MM.1S (cell line): ENCODE measurements around the gene CILP2.

ENCODE experiments used
- DNase-seq: peaks from one replicate; pipeline ENCODE4 v3.0.0-alpha.2; 2015
- H2AFZ ChIP-seq: fragments of 300-600 bp; sonication (generic); 2 replicates; pipeline ENCODE4 v1.6.0; 2016; ENCODE audit warnings: antibody characterized with exemption, low read length
- H3F3A ChIP-seq: fragments of 300-600 bp; sonication (generic); 2 replicates; pipeline ENCODE4 v1.6.1; 2016; ENCODE audit warnings: mild to moderate bottlenecking, antibody characterized with exemption, low read length, moderate library complexity, mixed read lengths; ENCODE audit not compliant: insufficient read depth
- H3K27ac ChIP-seq: fragments of 300-600 bp; sonication (generic); 2 replicates; pipeline ENCODE4 v1.5.1; 2016; ENCODE audit warnings: mild to moderate bottlenecking, low read length
- H3K27me3 ChIP-seq: fragments of 300-600 bp; sonication (generic); replicated peaks from 2 replicates; pipeline ENCODE4 v1.6.0; 2016; ENCODE audit warnings: low read length; ENCODE audit not compliant: insufficient read depth
- H3K36me3 ChIP-seq: fragments of 300-600 bp; sonication (generic); replicated peaks from 2 replicates; pipeline ENCODE4 v1.6.1; 2016; ENCODE audit warnings: mild to moderate bottlenecking, low read length, mixed read lengths; ENCODE audit not compliant: insufficient read depth
- H3K4me1 ChIP-seq: fragments of 300-600 bp; sonication (generic); 2 replicates; pipeline ENCODE4 v1.6.1; 2016; ENCODE audit warnings: low read length, mixed read lengths
- H3K4me2 ChIP-seq: fragments of 300-600 bp; sonication (generic); 2 replicates; pipeline ENCODE4 v1.6.0; 2016; ENCODE audit warnings: low read depth, low read length
- H3K4me3 ChIP-seq: fragments of 300-600 bp; sonication (generic); 2 replicates; pipeline ENCODE4 v1.5.1; 2016; ENCODE audit warnings: low read length, mixed read lengths
- H3K79me2 ChIP-seq: fragments of 300-600 bp; sonication (generic); 2 replicates; pipeline ENCODE4 v1.6.1; 2016; ENCODE audit warnings: mixed run types, low read length, mixed read lengths
- H3K9ac ChIP-seq: fragments of 300-600 bp; sonication (generic); 2 replicates; pipeline ENCODE4 v1.6.1; 2016; ENCODE audit warnings: low read length, mixed read lengths
- H3K9me2 ChIP-seq: fragments of 300-600 bp; sonication (generic); replicated peaks from 2 replicates; pipeline ENCODE4 v1.6.1; 2016; ENCODE audit warnings: mild to moderate bottlenecking, low read length, mixed read lengths; ENCODE audit not compliant: insufficient read depth
- H3K9me3 ChIP-seq: fragments of 300-600 bp; sonication (generic); replicated peaks from 2 replicates; pipeline ENCODE4 v1.6.1; 2016; ENCODE audit warnings: mild to moderate bottlenecking, low read length, mixed read lengths; ENCODE audit not compliant: insufficient read depth
- H4K20me1 ChIP-seq: fragments of 300-600 bp; sonication (generic); 2 replicates; pipeline ENCODE4 v1.6.1; 2016; ENCODE audit warnings: mild to moderate bottlenecking, low read length, moderate library complexity, mixed read lengths; ENCODE audit not compliant: insufficient read depth
- EZH2 ChIP-seq: fragments of 300-600 bp; sonication (generic); optimal IDR thresholded peaks from 2 replicates; pipeline ENCODE3; 2017; ENCODE audit warnings: low read depth, mild to moderate bottlenecking, antibody characterized with exemption, low read length, mixed read lengths
- EZH2phosphoT487 ChIP-seq: fragments of 300-600 bp; sonication (generic); IDR thresholded peaks from 2 replicates; pipeline ENCODE4 v1.6.1; 2018; ENCODE audit warnings: antibody characterized with exemption, low read length
- TF ChIP-seq, protein P1 (sequence below): fragments of 300-600 bp; sonication (generic); IDR thresholded peaks from 2 replicates; pipeline ENCODE4 v1.5.1; 2016; ENCODE audit warnings: antibody characterized with exemption, low read length, mixed read lengths

CILP2 gene

GRCh38 chr19:19561946-19562664 is 24.0 kb downstream of the CILP2 start:
- Histone ChIP-seq H3K27me3 (peaks cover 18% of the 10 kb centered on the region), H3K4me2 (no peak overlapping the region), H3F3A (no peaks in the 10 kb centered on the region), H4K20me1 (no peaks in the 10 kb centered on the region), H3K36me3 (no peaks in the 10 kb centered on the region), H3K79me2 (no peaks in the 10 kb centered on the region), H2AFZ (no peak overlapping the region), H3K9ac (no peak overlapping the region), H3K9me3 (no peaks in the 10 kb centered on the region), H3K27ac (no peak overlapping the region), H3K4me3 (no peak overlapping the region), H3K9me2 (no peaks in the 10 kb centered on the region), H3K4me1 (no peaks in the 10 kb centered on the region)
- TF ChIP-seq, protein P1, sequence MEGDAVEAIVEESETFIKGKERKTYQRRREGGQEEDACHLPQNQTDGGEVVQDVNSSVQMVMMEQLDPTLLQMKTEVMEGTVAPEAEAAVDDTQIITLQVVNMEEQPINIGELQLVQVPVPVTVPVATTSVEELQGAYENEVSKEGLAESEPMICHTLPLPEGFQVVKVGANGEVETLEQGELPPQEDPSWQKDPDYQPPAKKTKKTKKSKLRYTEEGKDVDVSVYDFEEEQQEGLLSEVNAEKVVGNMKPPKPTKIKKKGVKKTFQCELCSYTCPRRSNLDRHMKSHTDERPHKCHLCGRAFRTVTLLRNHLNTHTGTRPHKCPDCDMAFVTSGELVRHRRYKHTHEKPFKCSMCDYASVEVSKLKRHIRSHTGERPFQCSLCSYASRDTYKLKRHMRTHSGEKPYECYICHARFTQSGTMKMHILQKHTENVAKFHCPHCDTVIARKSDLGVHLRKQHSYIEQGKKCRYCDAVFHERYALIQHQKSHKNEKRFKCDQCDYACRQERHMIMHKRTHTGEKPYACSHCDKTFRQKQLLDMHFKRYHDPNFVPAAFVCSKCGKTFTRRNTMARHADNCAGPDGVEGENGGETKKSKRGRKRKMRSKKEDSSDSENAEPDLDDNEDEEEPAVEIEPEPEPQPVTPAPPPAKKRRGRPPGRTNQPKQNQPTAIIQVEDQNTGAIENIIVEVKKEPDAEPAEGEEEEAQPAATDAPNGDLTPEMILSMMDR: no peak
- TF ChIP-seq EZH2phosphoT487 (no peak), EZH2 (no peak)
- no peak for DNase-seq

DNA sequence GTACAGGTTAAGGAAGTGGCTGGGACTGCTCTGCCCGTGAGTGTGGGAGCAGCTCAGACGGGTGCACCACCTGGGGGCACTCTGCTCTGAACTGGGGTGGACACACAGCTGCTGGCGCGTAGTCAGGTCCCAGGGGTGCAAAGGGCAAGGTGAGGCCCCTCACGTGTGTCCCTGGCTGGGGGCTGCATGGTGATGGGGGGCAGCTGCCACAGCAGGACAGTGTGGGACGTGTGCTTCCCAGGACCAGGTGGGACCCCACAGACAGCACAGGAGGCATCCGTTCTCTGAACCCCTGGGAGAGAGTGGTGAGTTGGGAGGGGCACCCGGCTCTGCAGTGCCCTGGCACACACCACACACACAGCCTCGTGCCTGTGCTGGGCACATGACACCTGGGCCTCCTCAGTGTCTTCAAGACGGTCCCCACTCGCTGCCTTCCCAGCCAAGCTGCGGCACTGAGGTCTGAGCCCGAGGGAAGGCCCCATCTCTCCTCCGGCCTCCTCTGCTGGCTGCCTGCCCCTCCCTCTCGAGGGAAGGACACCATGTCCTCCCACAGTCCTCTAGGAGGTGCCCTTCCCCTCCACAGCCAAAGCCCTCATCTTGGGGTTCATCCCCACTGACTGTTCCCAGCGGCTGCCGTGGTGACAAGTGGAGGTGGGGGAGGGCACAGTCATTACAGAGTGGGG is 24.7 kb downstream of the CILP2 start:
- H4K20me1 ChIP-seq: no peaks in the 10 kb centered on the region
- no peaks in the 10 kb centered on the region for H3K36me3 ChIP-seq
- H3K79me2 ChIP-seq: no peaks in the 10 kb centered on the region
- no peaks in the 10 kb centered on the region for H3K4me1 ChIP-seq
- DNase-seq: no peak
- no peaks in the 10 kb centered on the region for H3K9me2 ChIP-seq
- H3K4me3 ChIP-seq: no peak overlapping the region
- no peaks in the 10 kb centered on the region for H3F3A ChIP-seq
- peaks cover 18% of the 10 kb centered on the region for H3K27me3 ChIP-seq
- no peak for TF ChIP-seq EZH2phosphoT487
- TF ChIP-seq EZH2: no peak
- H2AFZ ChIP-seq: no peak overlapping the region
- no peak overlapping the region for H3K9ac ChIP-seq
- H3K9me3 ChIP-seq: no peaks in the 10 kb centered on the region
- H3K4me2 ChIP-seq: no peak overlapping the region
- H3K27ac ChIP-seq: no peak overlapping the region

GRCh38 chr19:19563348-19563848 is 25.3 kb downstream of the CILP2 start:
- no peaks in the 10 kb centered on the region for H3K9me3 ChIP-seq
- H3K9me2 ChIP-seq: no peaks in the 10 kb centered on the region
- no peaks in the 10 kb centered on the region for H4K20me1 ChIP-seq
- H3K27ac ChIP-seq: no peak overlapping the region
- peaks cover 15% of the 10 kb centered on the region for H3K27me3 ChIP-seq
- no peaks in the 10 kb centered on the region for H3F3A ChIP-seq
- no peak overlapping the region for H2AFZ ChIP-seq
- H3K79me2 ChIP-seq: no peaks in the 10 kb centered on the region
- no peak for TF ChIP-seq EZH2
- no peaks in the 10 kb centered on the region for H3K4me1 ChIP-seq
- no peak for DNase-seq
- no peak overlapping the region for H3K4me2 ChIP-seq
- H3K9ac ChIP-seq: no peak overlapping the region
- H3K4me3 ChIP-seq: no peak overlapping the region
- no peaks in the 10 kb centered on the region for H3K36me3 ChIP-seq

DNA sequence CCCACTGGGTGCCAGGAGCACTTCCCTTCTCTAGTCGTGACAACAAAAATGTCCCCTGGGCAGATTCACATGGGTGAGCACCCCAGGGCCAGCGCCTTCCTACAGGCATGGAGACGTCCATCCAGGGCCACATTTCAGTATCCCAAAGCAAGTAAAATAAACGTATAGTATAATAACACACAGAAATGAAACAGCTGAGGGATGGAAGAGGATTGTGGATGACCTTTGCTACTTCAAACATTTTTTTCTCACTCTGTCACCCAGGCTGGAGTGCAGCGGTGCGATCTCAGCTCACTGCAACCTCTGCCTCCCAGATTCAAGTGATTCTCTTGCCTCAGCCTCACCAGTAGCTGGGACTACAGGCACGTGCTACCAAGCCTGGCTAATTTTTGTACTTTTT is 28.2 kb downstream of the CILP2 start:
- no peaks in the 10 kb centered on the region for H3K79me2 ChIP-seq
- H3K9me2 ChIP-seq: no peaks in the 10 kb centered on the region
- no peak overlapping the region for H3K4me2 ChIP-seq
- no peak overlapping the region for H3K4me3 ChIP-seq
- DNase-seq: no peak
- H3K27me3 ChIP-seq: peaks cover 9% of the 10 kb centered on the region
- no peak overlapping the region for H3K27ac ChIP-seq
- H3K9me3 ChIP-seq: no peaks in the 10 kb centered on the region
- H2AFZ ChIP-seq: no peak overlapping the region
- H3K9ac ChIP-seq: no peak overlapping the region
- TF ChIP-seq EZH2phosphoT487 (no peak), EZH2 (no peak)
- TF ChIP-seq, protein P1: no peak
- H3K4me1 ChIP-seq: no peaks in the 10 kb centered on the region
- H4K20me1 ChIP-seq: no peaks in the 10 kb centered on the region
- H3K36me3 ChIP-seq: no peaks in the 10 kb centered on the region
- H3F3A ChIP-seq: no peaks in the 10 kb centered on the region
